GM21717 (cell line): ENCODE measurements around the gene SGPL1.
"Not testable (repeated sequence)": the region's sequence is repeated elsewhere in the genome, so short reads cannot be mapped to it uniquely, and the experiment has no call there.

ENCODE experiments used
- ATAC-seq: cut with Tn5 transposase; IDR thresholded peaks from one replicate; pipeline ENCODE4 v1.9.1; 2021; ENCODE audit warnings: mild to moderate bottlenecking, moderate library complexity; ENCODE audit not compliant: unreplicated experiment

SGPL1 gene

GRCh38 chr10:70917226-70917625 lies 101.5 kb downstream of the SGPL1 start:
- ATAC-seq = no peak

GRCh38 chr10:70917635-70918034 lies 101.9 kb downstream of the SGPL1 start:
- ATAC-seq = no peak

GRCh38 chr10:70918851-70919530 lies 103.2 kb downstream of the SGPL1 start:
- no peak for ATAC-seq

GRCh38 chr10:70919906-70920305 lies 104.2 kb downstream of the SGPL1 start:
- ATAC-seq = not testable (repeated sequence)

GRCh38 chr10:70920519-70920918 lies 104.8 kb downstream of the SGPL1 start:
- ATAC-seq = no peak

GRCh38 chr10:70921285-70921684 lies 105.5 kb downstream of the SGPL1 start:
- ATAC-seq = no peak

GRCh38 chr10:70923696-70924095 lies 107.9 kb downstream of the SGPL1 start:
- no peak for ATAC-seq

GRCh38 chr10:70925377-70926225 lies 109.9 kb downstream of the SGPL1 start:
- no peak for ATAC-seq

- no peak for ATAC-seq
Observed at GRCh38 chr10:70926226-70927000, 110.7 kb downstream of the SGPL1 start.

- ATAC-seq = no peak
Observed at GRCh38 chr10:70927189-70927943, 111.6 kb downstream of the SGPL1 start.

- no peak for ATAC-seq
Observed at GRCh38 chr10:70928140-70928539, 112.4 kb downstream of the SGPL1 start.

- ATAC-seq = no peak
Observed at GRCh38 chr10:70930263-70931000, 114.7 kb downstream of the SGPL1 start.
